GM12892 (cell line): ENCODE measurements around the gene ARHGDIB.

Experiments used
- POLR2A ChIP-seq: IDR thresholded peaks from 2 replicates; pipeline ENCODE4 v1.6.1; 2011; ENCODE audit warnings: low read depth, low read length, control low read depth
- POLR2AphosphoS5 ChIP-seq: IDR thresholded peaks from 2 replicates; pipeline ENCODE4 v1.6.1; 2011; ENCODE audit warnings: low read depth, low read length, control low read depth
- TAF1 ChIP-seq: IDR thresholded peaks from 2 replicates; pipeline ENCODE4 v1.6.1; 2011; ENCODE audit warnings: low read depth, mild to moderate bottlenecking, control low read depth, low read length, borderline replicate concordance

GRCh38 chr12:14936224-14936861 lies 25.1 kb downstream of the ARHGDIB start:
- TF ChIP-seq POLR2A (no peak), POLR2AphosphoS5 (no peak), TAF1 (no peak)
